Activated naive CD4-positive, alpha-beta T cell treated with anti-CD3 and anti-CD28 coated beads, Interleukin-2, amount 50 U/mL, for 72 hours (primary cell): ENCODE data around the gene TOX2. TPM values are rescaled to one million over a fixed set of nuclear protein-coding genes. Genes with fewer than 3 reads are reported as not detected.
"Not testable (repeated sequence)": the region's sequence is repeated elsewhere in the genome, so short reads cannot be mapped to it uniquely, and the experiment has no call there.

Source experiments
- ATAC-seq, 2 donors: fragments of 150-1000 bp; cut with Tn5 transposase; 2 replicates each; pipeline ENCODE4 v1.10.0; 2021; ENCODE audit warnings: mild to moderate bottlenecking in 2 of 2, moderate library complexity in 2 of 2
- DNase-seq, 2 donors: peaks; one replicate each; pipeline ENCODE4 v3.0.0; 2021 to 2022; ENCODE audit warnings: low spot score in 2 of 2
- H3K27ac Mint-ChIP-seq, 2 donors: one replicate each; pipeline ENCODE4 v1.8.0; 2022; ENCODE audit warnings: mild to moderate bottlenecking in 2 of 2, mixed read lengths in 2 of 2
- H3K36me3 Mint-ChIP-seq, 2 donors: one replicate each; pipeline ENCODE4 v1.8.0; 2022; ENCODE audit warnings: mixed read lengths in 2 of 2
- H3K9me3 Mint-ChIP-seq, 2 donors: one replicate each; pipeline ENCODE4 v1.8.0; 2022; ENCODE audit warnings: mixed read lengths in 2 of 2
- total RNA-seq, 2 donors: library from RNA; stranded (reverse); gene quantifications; one replicate each; pipeline ENCODE4 v1.2.3, GENCODE V29; 2022

TOX2 gene
- total RNA-seq, 2 donors from 2014 or later: 1.5 to 3.6 TPM

DNA sequence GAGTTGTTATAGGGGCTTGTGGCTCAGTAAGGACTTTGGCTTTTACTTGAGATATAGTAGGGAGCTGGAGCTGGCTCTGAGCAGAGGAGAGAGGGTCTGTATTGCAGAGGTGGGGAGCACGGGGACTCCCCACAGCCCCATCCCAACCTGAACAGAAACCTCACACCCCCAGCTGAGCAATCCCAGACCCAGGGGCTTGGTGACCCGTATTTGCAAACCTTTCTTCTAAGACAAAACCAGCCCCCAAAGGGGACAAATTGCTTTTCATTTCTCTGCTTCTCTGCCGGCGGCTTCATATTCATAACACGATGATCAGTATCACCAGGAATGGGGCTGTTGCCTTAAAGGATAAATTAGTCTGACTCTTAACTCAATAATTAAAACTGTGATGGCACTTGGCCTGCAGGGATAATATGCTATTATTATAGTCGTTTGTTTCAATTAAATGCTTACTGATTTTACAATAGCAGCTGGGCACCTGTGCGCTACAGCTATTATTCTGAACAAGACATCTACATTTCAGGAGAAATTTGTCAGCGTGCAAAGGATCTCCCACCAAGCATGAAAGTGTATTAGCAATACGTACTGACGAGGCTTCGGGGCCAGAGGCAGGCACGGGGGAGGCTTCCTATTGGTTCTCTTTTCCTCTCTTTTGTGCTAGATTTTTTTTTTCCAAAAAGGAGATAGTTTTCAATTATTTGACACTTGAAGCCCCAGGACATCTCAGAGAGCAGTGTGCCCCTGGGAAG is 118.1 kb downstream of the TOX2 start:
- DNase-seq (no peak), ATAC-seq (no peak)
- peaks cover 0 to 4% of the 10 kb centered on the region in 2 donors for H3K9me3 Mint-ChIP-seq
- peak overlapping the region in 1 of 2 donors; percentile 19 for H3K27ac Mint-ChIP-seq
- no peaks in the 10 kb centered on the region for H3K36me3 Mint-ChIP-seq

DNA sequence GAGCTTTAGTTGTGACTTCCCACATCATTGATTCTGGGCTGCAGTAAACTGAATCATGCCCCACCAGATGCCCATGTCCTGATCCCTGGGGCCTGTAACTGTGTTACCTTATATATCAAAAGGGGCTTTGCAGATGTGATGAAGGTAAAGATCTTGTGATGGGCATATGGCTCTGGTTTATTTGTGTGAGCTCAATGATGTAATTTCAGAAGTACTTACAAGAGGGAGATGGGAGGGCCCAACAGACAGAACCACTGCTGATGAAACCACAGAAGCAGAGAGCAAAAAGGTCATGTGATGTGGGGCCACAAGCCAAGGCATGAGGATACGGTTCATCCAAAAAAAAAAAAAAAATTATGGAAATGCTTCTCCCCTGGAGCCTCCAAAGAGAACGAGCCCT is 118.7 kb downstream of the TOX2 start:
- H3K36me3 Mint-ChIP-seq: no peaks in the 10 kb centered on the region
- H3K27ac Mint-ChIP-seq: peak overlapping the region in 1 of 2 donors; percentile 19
- DNase-seq (no peak), ATAC-seq (no peak)
- peaks cover 0 to 4% of the 10 kb centered on the region in 2 donors for H3K9me3 Mint-ChIP-seq

- Mint-ChIP-seq H3K36me3 (no peaks in the 10 kb centered on the region), H3K27ac (no peak overlapping the region), H3K9me3 (peaks cover 0 to 4% of the 10 kb centered on the region in 2 donors)
- DNase-seq (no peak), ATAC-seq (no peak)
Measured at GRCh38 chr20:44033873-44034272, 119.2 kb downstream of the TOX2 start.

DNA sequence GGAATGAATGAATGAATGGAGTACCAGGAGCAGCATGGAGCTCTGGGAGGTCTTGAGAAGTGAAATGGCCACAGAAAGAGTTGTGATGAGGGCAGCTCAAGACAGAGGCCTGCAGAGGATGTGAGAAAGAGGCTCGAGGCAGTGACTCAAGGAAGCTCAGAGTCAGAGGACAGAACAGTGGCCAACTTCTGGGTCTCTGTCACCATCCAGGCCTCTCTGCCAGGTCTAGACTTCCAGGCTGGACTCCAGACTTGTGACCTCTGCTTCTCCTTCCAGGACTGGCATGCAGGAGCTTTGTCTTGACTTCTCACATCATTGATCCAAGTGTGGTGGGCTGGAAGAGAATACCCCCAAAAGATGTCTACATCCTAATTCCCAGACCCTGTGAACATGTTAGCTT is 119.8 kb downstream of the TOX2 start:
- no peak for DNase-seq
- H3K27ac Mint-ChIP-seq: no peak overlapping the region
- H3K36me3 Mint-ChIP-seq: no peaks in the 10 kb centered on the region
- peaks cover 0 to 4% of the 10 kb centered on the region in 2 donors for H3K9me3 Mint-ChIP-seq
- ATAC-seq: no peak

GRCh38 chr20:44034965-44035635 is 120.4 kb downstream of the TOX2 start:
- ATAC-seq (no peak), DNase-seq (no peak)
- Mint-ChIP-seq H3K27ac (peak overlapping the region in 1 of 2 donors; percentile 2), H3K36me3 (no peaks in the 10 kb centered on the region), H3K9me3 (peaks cover 0 to 4% of the 10 kb centered on the region in 2 donors)

DNA sequence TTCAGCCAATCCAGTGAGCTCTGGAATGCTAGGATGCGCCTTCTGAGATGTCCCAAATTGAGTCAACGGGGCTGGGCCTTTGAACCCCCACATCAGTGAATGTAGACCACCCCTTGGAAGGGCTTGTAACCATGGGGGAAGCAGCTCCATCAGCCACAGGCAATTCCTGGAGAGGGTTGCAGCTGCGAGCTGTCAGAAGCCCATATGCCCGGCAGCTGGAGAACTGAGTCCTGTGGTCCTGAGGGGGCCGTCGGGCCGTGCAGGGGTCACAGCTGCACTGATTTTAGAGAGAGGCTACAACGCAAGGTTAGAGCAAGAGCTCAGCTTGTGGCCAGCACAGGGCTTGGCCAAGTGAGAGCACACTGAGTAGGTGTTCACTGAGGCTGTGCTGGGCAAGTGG is 121.3 kb downstream of the TOX2 start:
- H3K36me3 Mint-ChIP-seq: no peaks in the 10 kb centered on the region
- ATAC-seq: no peak
- H3K9me3 Mint-ChIP-seq: no peaks in the 10 kb centered on the region
- no peak for DNase-seq
- no peak overlapping the region for H3K27ac Mint-ChIP-seq

DNA sequence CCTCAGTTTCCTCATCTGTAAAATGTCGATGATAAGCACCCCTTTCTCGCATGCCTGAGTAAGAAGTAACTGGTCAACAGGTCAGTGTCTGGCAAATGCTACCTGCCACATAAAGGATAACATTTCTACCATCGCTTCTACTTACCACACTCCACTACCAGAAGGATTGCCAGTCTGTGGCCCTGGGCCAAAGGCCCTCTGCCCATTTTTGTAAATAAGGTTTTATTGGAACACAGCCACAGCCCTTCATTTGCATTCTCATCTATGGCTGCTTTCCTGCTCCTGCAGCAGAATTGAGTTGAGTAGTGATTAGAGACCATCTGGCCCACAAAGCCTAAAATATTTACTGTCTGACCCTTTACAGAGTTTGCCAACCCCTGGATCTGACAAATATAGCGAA is 121.8 kb downstream of the TOX2 start:
- H3K9me3 Mint-ChIP-seq: no peaks in the 10 kb centered on the region
- H3K27ac Mint-ChIP-seq: no peak overlapping the region
- ATAC-seq (no peak), DNase-seq (no peak)
- no peaks in the 10 kb centered on the region for H3K36me3 Mint-ChIP-seq

DNA sequence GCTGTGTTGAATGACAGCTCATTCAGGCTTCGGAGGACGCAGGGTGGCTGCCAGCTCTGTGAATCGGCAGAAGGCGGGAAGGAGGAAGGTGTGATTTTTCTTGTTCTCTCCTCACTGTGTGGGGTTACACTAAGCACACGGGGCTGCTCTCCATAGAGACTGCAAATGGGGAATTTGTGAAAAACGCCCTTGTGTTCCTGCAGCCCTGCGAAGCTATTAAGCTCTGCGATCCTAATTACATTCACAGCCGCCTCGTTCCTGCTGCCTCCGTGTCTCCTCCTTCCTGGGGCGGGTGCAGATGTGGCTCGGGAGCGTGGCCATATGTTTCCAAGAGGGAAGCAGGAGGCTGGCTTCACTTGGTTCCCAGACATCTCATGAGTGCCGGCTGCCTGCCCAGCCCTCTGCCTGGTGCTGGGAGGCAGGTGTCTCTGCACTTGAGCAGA is 124.0 kb downstream of the TOX2 start:
- H3K27ac Mint-ChIP-seq: peak overlapping the region in 1 of 2 donors; percentile 71

DNA sequence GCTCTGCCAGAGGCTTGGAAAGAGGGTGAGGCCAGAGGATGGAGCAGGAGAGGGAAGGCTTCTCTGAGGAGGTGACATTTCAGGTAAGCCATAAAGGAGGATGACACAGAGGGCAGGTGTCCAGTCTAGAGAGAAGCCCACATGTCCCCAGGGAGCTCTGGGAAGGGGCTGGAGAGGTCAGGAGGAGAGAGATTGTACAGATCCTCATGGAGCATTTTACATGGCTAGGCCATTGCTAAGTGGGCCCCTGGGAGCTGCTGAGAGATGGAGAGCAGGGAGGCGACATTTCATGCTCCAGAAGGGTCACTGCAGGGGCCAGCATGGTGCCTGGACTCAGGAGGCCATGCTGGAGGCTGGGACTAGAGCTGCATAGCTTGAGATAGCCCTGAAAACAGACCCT is 124.5 kb downstream of the TOX2 start:
- ATAC-seq (no peak), DNase-seq (no peak)
- Mint-ChIP-seq H3K9me3 (no peaks in the 10 kb centered on the region), H3K36me3 (no peaks in the 10 kb centered on the region), H3K27ac (peak overlapping the region; percentile 1 to 71)

More for the DNA sequence above, 124.0 kb downstream of the TOX2 start:
- Mint-ChIP-seq H3K36me3 (no peaks in the 10 kb centered on the region), H3K9me3 (no peaks in the 10 kb centered on the region)
- DNase-seq: no peak
- ATAC-seq: no peak

DNA sequence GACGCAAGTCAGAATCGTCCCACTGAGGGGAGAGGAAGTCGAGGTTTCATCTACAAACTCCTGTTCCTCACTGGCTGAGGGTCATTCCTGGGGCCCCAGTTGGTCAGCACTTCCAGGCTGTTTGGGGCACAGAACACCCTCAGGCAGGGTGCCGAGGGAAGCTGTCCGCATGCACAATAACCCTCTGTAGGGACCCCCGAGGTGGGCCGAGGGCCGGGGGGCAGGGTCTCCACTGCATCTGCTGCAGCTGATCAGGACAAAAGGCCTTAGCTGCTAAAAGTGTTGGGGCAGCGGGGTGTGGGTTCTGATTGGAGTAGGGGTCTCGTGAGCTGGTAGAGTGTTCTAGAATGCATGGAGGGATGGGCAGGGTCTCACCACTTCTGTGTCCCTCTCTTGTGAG is 125.1 kb downstream of the TOX2 start:
- H3K36me3 Mint-ChIP-seq: no peaks in the 10 kb centered on the region
- ATAC-seq (no peak), DNase-seq (no peak)
- H3K9me3 Mint-ChIP-seq: no peaks in the 10 kb centered on the region
- H3K27ac Mint-ChIP-seq: no peak overlapping the region

GRCh38 chr20:44040202-44040915 is 125.7 kb downstream of the TOX2 start:
- ATAC-seq (no peak), DNase-seq (no peak)
- Mint-ChIP-seq H3K36me3 (no peaks in the 10 kb centered on the region), H3K27ac (no peak overlapping the region), H3K9me3 (no peaks in the 10 kb centered on the region)

DNA sequence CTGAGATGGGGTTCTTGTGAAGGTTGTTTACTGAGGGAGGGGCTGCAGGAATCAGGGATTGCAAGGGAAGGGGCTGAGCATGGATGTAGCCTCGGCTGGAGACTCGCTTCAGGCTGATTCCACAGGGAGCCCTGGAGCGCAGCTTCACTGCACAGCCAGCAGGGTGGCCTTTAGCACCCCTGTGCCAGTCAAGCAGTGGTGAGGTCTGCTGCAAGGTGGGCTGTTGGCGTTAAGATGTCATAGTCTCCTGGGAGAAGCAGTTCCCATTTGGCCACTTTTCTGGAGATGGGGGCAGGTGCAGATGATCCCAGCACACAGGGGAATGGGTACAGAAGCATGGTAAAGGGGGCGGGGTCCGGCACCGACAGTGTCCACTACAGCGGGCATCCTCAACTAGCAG is 126.3 kb downstream of the TOX2 start:
- ATAC-seq: no peak
- DNase-seq: no peak
- no peak overlapping the region for H3K27ac Mint-ChIP-seq
- H3K9me3 Mint-ChIP-seq: no peaks in the 10 kb centered on the region
- no peaks in the 10 kb centered on the region for H3K36me3 Mint-ChIP-seq

- not testable (repeated sequence) for H3K9me3 Mint-ChIP-seq, H3K27ac Mint-ChIP-seq, ATAC-seq, DNase-seq, H3K36me3 Mint-ChIP-seq
Measured at GRCh38 chr20:44044712-44045111, 130.1 kb downstream of the TOX2 start.

DNA sequence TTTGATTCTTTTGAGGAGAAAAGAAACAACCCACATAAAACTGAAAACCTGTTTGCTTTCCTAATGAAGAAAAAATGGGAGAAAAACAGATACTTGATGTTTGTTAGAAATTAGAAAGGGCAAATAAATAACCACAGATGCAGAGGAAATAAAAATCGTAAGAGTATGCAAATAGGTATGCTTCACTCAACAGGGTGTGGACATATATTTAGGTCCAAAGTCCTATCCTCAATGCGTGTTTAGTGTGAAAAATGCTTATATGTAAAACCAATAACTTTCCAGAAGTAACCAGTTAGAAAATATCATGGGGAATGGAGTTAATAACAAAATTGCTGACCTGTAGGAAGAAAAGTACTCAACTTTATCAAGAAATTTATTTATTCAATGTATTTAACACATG is 135.7 kb downstream of the TOX2 start:
- Mint-ChIP-seq H3K27ac (no peak overlapping the region), H3K9me3 (no peaks in the 10 kb centered on the region), H3K36me3 (no peaks in the 10 kb centered on the region)
- DNase-seq: no peak
- ATAC-seq: no peak

DNA sequence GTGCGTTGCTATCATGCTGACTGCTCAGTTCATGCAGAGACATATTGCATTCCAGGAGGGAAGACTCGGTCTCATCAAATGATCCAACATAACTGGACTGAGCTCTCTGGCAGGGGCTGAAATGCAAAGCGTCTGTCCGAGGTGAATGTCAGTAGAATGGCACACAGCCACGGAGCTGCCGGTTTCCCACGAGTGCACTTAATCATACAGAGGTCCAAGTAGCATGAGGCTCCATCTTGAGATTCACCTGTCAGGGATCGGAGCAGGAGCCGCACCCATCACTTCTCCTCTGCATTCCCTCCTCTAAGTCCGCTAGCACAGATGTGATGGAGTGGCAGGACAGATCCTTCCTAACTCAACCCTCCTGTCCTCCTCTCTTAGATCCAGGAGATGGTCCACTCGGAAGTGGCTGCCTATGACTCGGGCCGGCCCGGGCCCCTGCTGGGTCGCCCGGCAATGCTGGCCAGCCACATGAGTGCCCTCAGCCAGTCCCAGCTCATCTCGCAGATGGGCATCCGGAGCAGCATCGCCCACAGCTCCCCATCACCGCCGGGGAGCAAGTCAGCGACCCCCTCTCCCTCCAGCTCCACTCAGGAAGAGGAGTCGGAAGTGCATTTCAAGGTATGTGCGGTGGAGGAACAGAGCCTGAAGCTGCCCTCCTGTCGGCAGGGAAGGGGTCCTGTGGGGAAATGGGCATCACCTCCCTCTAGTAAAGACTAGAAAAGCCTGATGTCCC is 136.4 kb downstream of the TOX2 start:
- Mint-ChIP-seq H3K27ac (no peak overlapping the region), H3K9me3 (no peaks in the 10 kb centered on the region), H3K36me3 (no peaks in the 10 kb centered on the region)
- ATAC-seq (no peak), DNase-seq (no peak)

- no peak for ATAC-seq
Measured at GRCh38 chr20:44051661-44052000, 137.0 kb downstream of the TOX2 start.

DNA sequence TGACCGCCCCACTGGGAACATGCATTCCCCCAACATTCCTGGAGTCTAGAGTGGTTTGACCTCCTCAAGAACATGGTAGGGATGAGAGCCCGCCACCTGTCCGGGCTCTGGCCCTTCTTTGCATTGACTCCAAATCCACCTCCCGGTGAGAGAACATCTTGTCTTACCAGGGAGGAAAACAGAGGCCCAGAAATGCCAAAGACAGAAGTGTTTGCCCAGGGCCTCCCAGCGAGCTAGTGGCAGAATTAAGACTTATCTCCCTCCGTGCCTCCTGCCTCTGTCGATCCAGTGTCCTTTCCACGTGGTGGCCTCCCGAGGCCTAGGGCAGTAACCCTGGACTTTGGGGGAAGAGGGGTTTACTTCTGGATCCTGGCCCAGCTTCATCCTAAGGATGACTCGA is 137.5 kb downstream of the TOX2 start:
- DNase-seq (no peak), ATAC-seq (no peak)
- Mint-ChIP-seq H3K36me3 (no peaks in the 10 kb centered on the region), H3K27ac (no peak overlapping the region), H3K9me3 (no peaks in the 10 kb centered on the region)

More at GRCh38 chr20:44051661-44052000, 137.0 kb downstream of the TOX2 start:
- no peaks in the 10 kb centered on the region for H3K36me3 Mint-ChIP-seq
- H3K9me3 Mint-ChIP-seq: no peaks in the 10 kb centered on the region
- DNase-seq: no peak
- H3K27ac Mint-ChIP-seq: no peak overlapping the region
